NCI-H1436 treated with DMSO at 0.1 percent for 48 hours (cell line): ENCODE results near the gene ZMIZ1.

Source experiments
- DNase-seq: peaks from one replicate; lab custom pipeline; 2025; lab: John Stamatoyannopoulos, UW

The ZMIZ1 gene

GRCh38 chr10:79359816-79360498 is 291.2 kb downstream of the ZMIZ1 start:
- no peak for DNase-seq

GRCh38 chr10:79360499-79361342 is 292.0 kb downstream of the ZMIZ1 start:
- no peak for DNase-seq

DNA sequence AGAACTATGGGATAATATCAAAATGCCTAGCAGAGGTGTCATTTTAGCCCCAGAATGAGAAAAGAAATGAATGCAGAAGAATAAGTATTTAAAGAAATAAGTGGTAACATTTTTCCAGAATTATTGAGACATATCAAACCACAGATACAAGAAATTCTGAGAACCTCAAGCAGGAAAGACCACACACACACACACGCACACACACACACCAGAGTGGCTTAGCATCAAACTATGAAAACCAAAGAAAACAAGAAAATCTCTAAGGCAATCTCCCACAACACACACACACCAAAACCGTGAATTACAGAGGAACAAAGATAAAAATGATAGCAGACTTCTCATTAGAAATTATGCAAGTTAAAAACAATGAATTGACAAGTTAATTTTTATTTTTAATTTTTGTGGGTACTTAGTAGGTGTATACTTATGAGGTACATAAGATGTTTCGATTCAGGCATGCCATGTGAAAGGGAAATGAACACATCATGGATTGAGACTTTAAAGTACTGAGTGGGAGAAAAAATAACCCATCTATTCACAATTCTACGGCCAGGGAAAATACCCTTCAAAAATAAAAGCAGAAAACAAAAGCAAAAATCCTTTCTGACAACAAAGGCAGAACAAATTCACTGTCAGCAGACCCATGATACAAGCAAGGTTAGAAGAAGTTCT is 293.1 kb downstream of the ZMIZ1 start:
- no peak for DNase-seq
